ENCODE measurements around the gene SLC39A3. TPM values are rescaled to one million over a fixed set of nuclear protein-coding genes. Genes with fewer than 3 reads are reported as not detected.

Gene SLC39A3
- total RNA-seq, 1 donor from 2014 or later, result 22.6 TPM

GRCh38 chr19:2732883-2733282 lies 6.9 kb downstream of the SLC39A3 start:
- Histone ChIP-seq H3K27ac (replicated peaks) (no peak overlapping the region), H3K9me3 (replicated peaks) (peaks cover 6% of the 10 kb centered on the region), H3K4me3 (no peak overlapping the region), H3K27me3 (ENCODE audit: low read depth) (peaks cover 3% of the 10 kb centered on the region), H3K4me1 (no peaks in the 10 kb centered on the region), H3K36me3 (peaks cover 43% of the 10 kb centered on the region)
- TF ChIP-seq CTCF (IDR thresholded peaks at IDR 0.05; ENCODE audit: borderline replicate concordance), result no peak
- DNase-seq, result no peak
- intact Hi-C loops (cut with micrococcal nuclease), result no loop called here

- intact Hi-C loops (cut with micrococcal nuclease), result no loop called here
- Histone ChIP-seq H3K4me3 (no peak overlapping the region), H3K27ac (replicated peaks) (no peak overlapping the region), H3K4me1 (no peaks in the 10 kb centered on the region), H3K36me3 (peaks cover 43% of the 10 kb centered on the region), H3K9me3 (replicated peaks) (peaks cover 6% of the 10 kb centered on the region), H3K27me3 (ENCODE audit: low read depth) (peaks cover 9% of the 10 kb centered on the region)
- DNase-seq, result no peak
- no peak for TF ChIP-seq CTCF (IDR thresholded peaks at IDR 0.05; ENCODE audit: borderline replicate concordance)
Observed at GRCh38 chr19:2732157-2732725, 7.6 kb downstream of the SLC39A3 start.

- intact Hi-C loops (cut with micrococcal nuclease), result no loop called here
- peaks cover 3% of the 10 kb centered on the region for H3K9me3 ChIP-seq (replicated peaks)
- H3K27me3 ChIP-seq (ENCODE audit: low read depth), result peaks cover 18% of the 10 kb centered on the region
- H3K4me3 ChIP-seq, result no peak overlapping the region
- TF ChIP-seq CTCF (IDR thresholded peaks at IDR 0.05; ENCODE audit: borderline replicate concordance), result no peak
- H3K4me1 ChIP-seq, result no peaks in the 10 kb centered on the region
- H3K36me3 ChIP-seq, result peaks cover 37% of the 10 kb centered on the region
- DNase-seq, result no peak
- H3K27ac ChIP-seq (replicated peaks), result no peak overlapping the region
Observed at GRCh38 chr19:2731181-2731995, 8.4 kb downstream of the SLC39A3 start.

- H3K4me1 ChIP-seq, result no peaks in the 10 kb centered on the region
- H3K9me3 ChIP-seq (replicated peaks), result no peaks in the 10 kb centered on the region
- no peak for DNase-seq
- peaks cover 25% of the 10 kb centered on the region for H3K36me3 ChIP-seq
- no peak overlapping the region for H3K27ac ChIP-seq (replicated peaks)
- no peak overlapping the region for H3K4me3 ChIP-seq
- intact Hi-C loops (cut with micrococcal nuclease), result no loop called here
- H3K27me3 ChIP-seq (ENCODE audit: low read depth), result peaks cover 30% of the 10 kb centered on the region
- TF ChIP-seq CTCF (IDR thresholded peaks at IDR 0.05; ENCODE audit: borderline replicate concordance), result no peak
Observed at GRCh38 chr19:2729943-2730818, 9.6 kb downstream of the SLC39A3 start.

- H3K4me1 ChIP-seq, result peaks cover 3% of the 10 kb centered on the region
- no peaks in the 10 kb centered on the region for H3K9me3 ChIP-seq (replicated peaks)
- no peak overlapping the region for H3K4me3 ChIP-seq
- H3K27me3 ChIP-seq (ENCODE audit: low read depth), result peaks cover 40% of the 10 kb centered on the region
- intact Hi-C loops (cut with micrococcal nuclease), result no loop called here
- no peak for TF ChIP-seq CTCF (IDR thresholded peaks at IDR 0.05; ENCODE audit: borderline replicate concordance)
- DNase-seq, result no peak
- peaks cover 16% of the 10 kb centered on the region for H3K36me3 ChIP-seq
- H3K27ac ChIP-seq (replicated peaks), result no peak overlapping the region
Observed at GRCh38 chr19:2728783-2729387, 10.9 kb downstream of the SLC39A3 start.
